HG02610 (cell line): ENCODE results near the gene C1orf105.

Source experiments
- ATAC-seq: cut with Tn5 transposase; IDR thresholded peaks from one replicate; pipeline ENCODE4 v1.9.1; 2021; ENCODE audit warnings: mild to moderate bottlenecking, moderate library complexity; ENCODE audit not compliant: unreplicated experiment

The C1orf105 gene

GRCh38 chr1:172455451-172455850 is 35.0 kb downstream of the C1orf105 start:
- no peak for ATAC-seq

- ATAC-seq = no peak
Measured at GRCh38 chr1:172456344-172456769, 35.9 kb downstream of the C1orf105 start.

GRCh38 chr1:172457479-172458130 is 37.1 kb downstream of the C1orf105 start:
- no peak for ATAC-seq

GRCh38 chr1:172460177-172460576 is 39.7 kb downstream of the C1orf105 start:
- no peak for ATAC-seq

GRCh38 chr1:172460887-172461315 is 40.4 kb downstream of the C1orf105 start:
- no peak for ATAC-seq

GRCh38 chr1:172465617-172466016 is 45.1 kb downstream of the C1orf105 start:
- no peak for ATAC-seq

- no peak for ATAC-seq
Measured at GRCh38 chr1:172466795-172467407, 46.4 kb downstream of the C1orf105 start.

- ATAC-seq = no peak
Measured at GRCh38 chr1:172467446-172467845, 47.0 kb downstream of the C1orf105 start.

- no peak for ATAC-seq
Measured at GRCh38 chr1:172468296-172468695, 47.8 kb downstream of the C1orf105 start.

- no peak for ATAC-seq
Measured at GRCh38 chr1:172469717-172470116, 49.2 kb downstream of the C1orf105 start.

GRCh38 chr1:172470149-172470548 is 49.7 kb downstream of the C1orf105 start:
- no peak for ATAC-seq

- no peak for ATAC-seq
Measured at GRCh38 chr1:172471666-172472065, 51.2 kb downstream of the C1orf105 start.

GRCh38 chr1:172472495-172472894 is 52.0 kb downstream of the C1orf105 start:
- ATAC-seq = no peak

GRCh38 chr1:172473302-172473701 is 52.8 kb downstream of the C1orf105 start:
- no peak for ATAC-seq

- ATAC-seq = no peak
Measured at GRCh38 chr1:172473842-172474241, 53.4 kb downstream of the C1orf105 start.

- ATAC-seq = no peak
Measured at GRCh38 chr1:172476218-172476811, 55.8 kb downstream of the C1orf105 start.

- ATAC-seq = no peak
Measured at GRCh38 chr1:172477216-172477615, 56.7 kb downstream of the C1orf105 start.

GRCh38 chr1:172477741-172478140 is 57.3 kb downstream of the C1orf105 start:
- ATAC-seq = no peak

- no peak for ATAC-seq
Measured at GRCh38 chr1:172478485-172478884, 58.0 kb downstream of the C1orf105 start.

- no peak for ATAC-seq
Measured at GRCh38 chr1:172480431-172480830, 59.9 kb downstream of the C1orf105 start.

GRCh38 chr1:172482044-172482443 is 61.6 kb downstream of the C1orf105 start:
- no peak for ATAC-seq

- no peak for ATAC-seq
Measured at GRCh38 chr1:172483448-172483847, 63.0 kb downstream of the C1orf105 start.
